ENCODE results near the gene CDC6. TPM values are rescaled to one million over a fixed set of nuclear protein-coding genes. Genes with fewer than 3 reads are reported as not detected.
"Not testable (repeated sequence)": the region's sequence is repeated elsewhere in the genome, so short reads cannot be mapped to it uniquely, and the experiment has no call there.

The CDC6 gene
- total RNA-seq, 1 experiment from 2014 or later, result 17.6 TPM

DNA sequence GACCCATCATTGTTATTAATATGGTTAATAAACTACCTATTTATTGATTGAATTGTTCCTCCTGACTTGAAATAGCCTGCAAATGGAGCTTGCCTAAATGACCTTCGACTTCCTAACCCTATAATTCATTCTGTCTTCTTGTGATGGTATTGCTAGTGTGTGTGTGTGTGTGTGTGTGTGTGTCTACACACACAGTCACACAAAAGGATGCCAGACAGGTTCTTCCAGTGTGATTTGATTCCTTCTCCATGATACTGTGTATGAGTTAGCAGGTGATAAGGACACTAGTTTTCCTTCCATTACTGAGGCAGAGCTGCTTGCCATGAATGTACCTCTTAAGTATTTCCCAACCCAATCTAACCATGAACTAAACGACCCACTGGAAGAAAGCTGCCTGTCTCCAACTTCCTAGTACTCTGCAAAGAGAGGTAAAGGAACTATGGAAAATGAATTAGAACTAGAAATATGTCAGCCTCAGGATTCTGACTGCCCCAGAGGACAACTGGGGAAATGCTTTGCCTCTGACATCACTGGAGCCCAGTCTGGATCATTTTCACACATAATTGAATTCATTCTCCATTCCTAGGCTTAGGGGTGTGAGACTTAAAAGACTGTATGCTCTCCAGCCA is 3.5 kb upstream of the CDC6 start:
- no peak for DNase-seq (ENCODE audit: extremely low read depth, low read depth)

DNA sequence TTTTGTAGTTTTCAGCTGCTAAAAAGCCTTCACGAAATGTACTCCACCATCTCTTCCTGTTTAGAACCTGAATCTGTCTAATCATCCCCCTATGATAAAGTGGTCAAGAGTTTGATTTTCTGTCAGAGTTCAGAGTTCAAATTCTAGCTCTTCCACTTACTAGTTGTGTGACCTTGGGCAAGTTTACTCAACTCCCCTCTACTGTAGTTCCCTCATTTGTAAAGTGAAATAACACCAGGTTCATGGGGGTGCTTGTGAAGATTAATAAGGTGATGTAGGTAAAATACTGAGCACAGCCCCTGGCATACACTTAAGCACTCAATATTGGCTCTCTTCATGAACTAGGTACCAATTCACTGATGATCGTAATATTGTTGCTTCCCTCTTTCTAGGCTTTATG is 1.2 kb upstream of the CDC6 start:
- DNase-seq (ENCODE audit: extremely low read depth, low read depth), result no peak

DNA sequence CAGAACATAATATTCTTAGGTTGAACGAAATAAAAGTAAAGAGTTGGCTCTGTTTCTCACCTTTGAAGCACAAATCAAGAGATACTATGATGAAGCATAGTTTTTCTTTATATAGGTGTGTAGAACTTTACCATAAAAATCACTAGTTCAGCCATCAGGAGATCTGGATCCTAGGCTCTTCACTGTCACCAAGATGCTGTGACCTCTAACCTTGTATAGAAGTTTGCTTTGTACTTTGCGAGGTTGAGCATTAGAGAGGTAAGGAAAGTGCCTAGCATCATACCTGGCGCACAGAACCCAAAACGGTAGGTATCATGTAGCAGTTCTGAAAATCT is 553 bp upstream of the CDC6 start:
- DNase-seq (ENCODE audit: extremely low read depth, low read depth), result no peak

DNA sequence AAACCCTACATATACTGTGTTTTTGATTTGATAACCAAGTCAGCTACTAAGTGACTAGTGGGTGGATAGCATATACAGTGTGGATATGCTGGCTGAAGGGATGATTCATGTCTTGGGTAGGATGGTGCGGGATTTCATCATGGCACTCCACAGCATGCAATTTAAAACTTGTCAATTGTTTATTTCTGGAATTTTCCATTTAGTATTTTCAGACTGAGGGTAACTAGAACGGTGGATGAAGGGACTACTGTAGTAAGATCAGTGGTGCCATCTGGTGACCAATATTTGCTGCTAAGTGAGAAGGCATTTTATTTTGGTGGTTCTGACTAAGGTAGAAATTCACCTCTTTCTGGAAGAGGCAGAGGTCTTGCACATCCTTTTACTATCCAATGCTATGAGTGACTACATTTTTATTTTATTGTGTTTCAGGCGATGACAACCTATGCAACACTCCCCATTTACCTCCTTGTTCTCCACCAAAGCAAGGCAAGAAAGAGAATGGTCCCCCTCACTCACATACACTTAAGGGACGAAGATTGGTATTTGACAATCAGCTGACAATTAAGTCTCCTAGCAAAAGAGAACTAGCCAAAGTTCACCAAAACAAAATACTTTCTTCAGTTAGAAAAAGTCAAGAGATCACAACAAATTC is 3.1 kb downstream of the CDC6 start:
- DNase-seq (ENCODE audit: extremely low read depth, low read depth), result peak; percentile 74

GRCh38 chr17:40291281-40291664 is 3.6 kb downstream of the CDC6 start:
- no peak for DNase-seq (ENCODE audit: extremely low read depth, low read depth)

DNA sequence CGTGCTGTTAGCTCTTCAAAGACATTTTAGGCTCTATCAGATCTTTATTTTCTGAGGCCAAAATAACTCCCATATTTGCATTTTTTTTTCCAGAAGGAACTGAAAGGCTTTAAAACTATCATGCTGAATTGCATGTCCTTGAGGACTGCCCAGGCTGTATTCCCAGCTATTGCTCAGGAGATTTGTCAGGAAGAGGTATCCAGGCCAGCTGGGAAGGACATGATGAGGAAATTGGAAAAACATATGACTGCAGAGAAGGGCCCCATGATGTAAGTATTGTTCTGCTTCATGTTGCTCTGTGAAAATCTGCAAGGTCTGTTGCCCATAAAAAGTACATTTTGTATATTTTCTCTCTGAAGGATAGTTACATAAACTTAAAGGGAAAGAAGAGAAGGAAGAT is 5.7 kb downstream of the CDC6 start:
- no peak for DNase-seq (ENCODE audit: extremely low read depth, low read depth)

DNA sequence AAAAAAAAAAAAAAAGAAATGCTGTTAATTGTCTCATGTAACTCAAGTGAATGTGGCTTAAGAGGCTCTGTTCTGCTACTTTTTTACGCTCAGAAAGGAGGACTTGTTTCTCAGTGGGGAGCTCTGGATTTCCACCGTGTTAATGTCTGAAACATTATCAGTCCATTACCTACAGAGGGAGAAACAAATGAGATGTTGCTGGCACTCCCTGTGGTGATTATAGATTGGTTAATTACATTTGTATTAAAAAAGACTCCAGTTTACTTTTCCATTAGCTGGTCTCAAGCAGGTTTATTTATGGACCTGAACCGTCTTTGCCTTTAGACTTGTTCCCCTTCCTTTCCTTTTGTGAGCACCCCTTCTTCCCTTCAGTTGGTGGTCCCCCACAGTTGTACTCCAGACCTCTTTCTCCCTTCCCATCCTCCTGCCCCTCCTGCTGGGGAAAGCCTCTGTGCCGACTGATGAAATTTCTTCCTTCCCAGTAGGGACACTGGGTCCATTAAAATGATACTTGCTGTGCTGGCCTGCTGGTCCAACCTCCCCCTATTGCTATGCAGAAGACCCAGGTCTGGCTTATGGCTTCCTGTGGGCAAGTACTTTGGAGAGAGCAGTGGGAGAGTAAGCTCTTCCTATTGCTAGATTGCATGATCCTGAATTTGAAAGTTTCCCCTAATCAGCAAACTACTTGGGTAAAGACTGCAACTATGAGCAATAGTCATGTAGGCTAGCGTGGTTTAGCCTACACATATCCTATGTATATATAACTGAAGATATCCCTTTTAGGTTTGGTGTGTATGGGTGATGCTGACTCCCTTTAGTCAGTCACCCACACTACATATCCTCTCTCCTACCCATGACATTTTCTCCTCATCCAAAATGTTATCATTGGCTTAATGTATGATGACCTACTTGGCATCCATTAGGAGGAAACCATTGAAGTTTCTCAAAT is 8.1 kb downstream of the CDC6 start:
- no peak for DNase-seq (ENCODE audit: extremely low read depth, low read depth)

DNA sequence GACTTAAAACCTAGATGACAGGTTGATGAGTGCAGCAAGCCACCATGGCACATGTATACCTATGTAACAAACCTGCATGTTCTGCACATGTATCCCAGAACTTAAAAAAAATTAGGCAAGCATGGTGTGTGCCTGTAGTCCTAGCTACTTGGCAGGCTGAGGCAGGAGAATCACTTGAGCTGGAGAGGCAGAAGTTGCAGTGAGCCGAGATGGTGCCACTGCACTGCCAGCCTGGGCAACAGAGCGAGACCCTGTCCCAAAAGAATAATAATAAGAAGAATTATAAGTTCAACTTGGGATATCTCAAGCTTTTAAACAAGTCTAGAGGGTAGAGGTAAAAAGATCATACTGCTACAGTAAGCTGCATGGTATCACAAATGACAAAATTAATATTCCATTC is 9.8 kb downstream of the CDC6 start:
- no peak for DNase-seq (ENCODE audit: extremely low read depth, low read depth)

GRCh38 chr17:40298726-40299125 is 11.0 kb downstream of the CDC6 start:
- no peak for DNase-seq (ENCODE audit: extremely low read depth, low read depth)

- DNase-seq (ENCODE audit: extremely low read depth, low read depth), result not testable (repeated sequence)
Observed at GRCh38 chr17:40299159-40299757, 11.6 kb downstream of the CDC6 start.

GRCh38 chr17:40301315-40301714 is 13.6 kb downstream of the CDC6 start:
- DNase-seq (ENCODE audit: extremely low read depth, low read depth), result peak; percentile 31

GRCh38 chr17:40303009-40303657 is 15.5 kb downstream of the CDC6 start:
- DNase-seq (ENCODE audit: extremely low read depth, low read depth), result peak; percentile 65

GRCh38 chr17:40303708-40304551 is 16.3 kb downstream of the CDC6 start:
- no peak for DNase-seq (ENCODE audit: extremely low read depth, low read depth)

DNA sequence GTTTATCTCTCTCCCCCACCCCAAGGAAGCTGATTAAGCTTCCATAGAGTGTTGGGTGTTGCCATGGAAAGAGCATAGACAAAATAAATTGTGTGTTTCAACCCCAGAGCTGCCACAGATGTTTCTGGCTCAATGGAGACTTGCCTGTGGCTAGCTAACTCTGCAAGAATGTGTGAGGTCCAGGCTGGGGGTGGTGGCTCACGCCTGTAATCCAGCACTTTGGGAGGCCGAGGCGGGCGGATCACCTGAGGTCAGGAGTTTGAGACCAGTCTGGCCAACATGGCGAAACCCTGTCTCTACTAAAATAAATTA is 16.8 kb downstream of the CDC6 start:
- not testable (repeated sequence) for DNase-seq (ENCODE audit: extremely low read depth, low read depth)

GRCh38 chr17:40304866-40305265 is 17.2 kb downstream of the CDC6 start:
- DNase-seq (ENCODE audit: extremely low read depth, low read depth), result not testable (repeated sequence)

- no peak for DNase-seq (ENCODE audit: extremely low read depth, low read depth)
Observed at GRCh38 chr17:40306395-40306794, 18.7 kb downstream of the CDC6 start.

DNA sequence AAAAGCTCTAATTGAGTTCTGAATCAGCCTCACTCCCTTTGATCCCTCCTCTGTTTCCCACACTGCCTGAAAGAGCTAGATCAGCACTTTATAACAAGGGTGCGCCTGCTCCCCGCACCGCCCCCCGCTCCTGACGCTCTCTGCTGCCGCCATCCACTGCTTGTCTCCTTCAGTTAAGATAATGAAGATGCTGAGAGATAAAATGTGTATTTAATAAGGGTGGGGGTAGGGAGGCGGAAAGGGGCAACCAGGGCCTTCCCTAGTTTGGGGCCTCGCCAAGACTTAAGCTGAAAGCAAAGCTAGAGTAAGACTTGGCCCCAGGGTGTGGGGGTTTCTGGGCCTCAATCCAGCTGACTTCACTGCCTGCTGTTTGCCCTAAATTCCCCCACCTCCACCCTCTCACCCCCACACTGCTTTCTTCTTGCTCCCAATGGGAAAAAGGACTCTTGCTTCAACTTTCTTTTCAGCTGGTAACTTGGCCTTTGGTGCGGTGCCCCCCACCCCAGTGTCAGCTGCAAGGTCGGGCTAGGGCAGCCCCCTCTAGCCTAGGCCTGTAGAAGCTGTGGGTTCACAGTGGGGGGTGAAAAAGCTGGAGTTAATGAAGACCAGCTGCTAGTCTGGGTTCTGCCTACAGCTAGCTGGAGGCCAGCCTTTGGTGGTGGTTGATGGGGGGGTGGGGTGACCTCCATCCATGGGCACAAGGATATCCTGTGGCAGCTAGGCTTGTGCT is 19.5 kb downstream of the CDC6 start:
- DNase-seq (ENCODE audit: extremely low read depth, low read depth), result no peak

DNA sequence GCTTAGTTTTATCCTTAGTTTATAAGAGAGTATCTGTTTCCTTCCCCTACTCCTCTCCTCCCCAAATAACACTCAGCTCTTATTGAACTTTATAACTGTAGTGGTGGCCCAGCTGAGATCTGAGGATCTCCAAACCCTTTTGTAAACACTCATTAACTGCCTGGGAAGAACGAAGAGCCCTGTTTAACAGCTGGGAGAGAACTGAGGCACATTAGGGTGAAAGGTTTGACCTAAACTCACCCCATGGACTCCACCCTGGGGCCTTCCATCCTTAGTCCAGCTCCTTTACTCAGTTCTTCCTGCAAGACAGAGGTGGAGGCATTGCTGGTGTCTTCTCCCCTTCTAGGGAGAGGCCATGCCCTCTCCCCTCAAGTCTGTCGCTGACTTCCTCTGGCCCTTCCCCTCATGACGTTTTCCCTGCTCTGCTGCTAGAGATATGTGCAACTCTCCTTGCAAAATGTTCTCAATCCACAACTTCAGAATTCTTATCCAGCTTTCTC is 20.1 kb downstream of the CDC6 start:
- DNase-seq (ENCODE audit: extremely low read depth, low read depth), result no peak
